Measurements from ENCODE around the gene TMEM156.

DNA sequence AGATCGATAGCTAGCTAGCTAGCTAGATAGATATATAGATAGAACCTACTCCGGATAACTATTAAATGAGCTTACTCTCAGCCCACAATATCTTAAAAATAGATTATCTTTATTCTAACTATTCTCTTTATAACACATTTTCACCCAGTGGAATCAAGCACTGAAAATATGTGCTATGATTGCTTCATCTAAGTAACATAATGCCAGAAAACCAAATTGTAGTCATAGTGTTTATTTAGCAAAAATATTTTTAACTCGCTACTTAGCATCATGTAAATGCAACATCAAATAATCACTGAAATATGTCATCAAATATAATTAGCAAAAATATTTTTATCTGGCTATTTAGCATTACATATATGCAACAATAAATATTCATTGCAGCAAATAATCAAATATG, 1.5 kb downstream of the TMEM156 start:
- TF ChIP-seq, protein P1, sequence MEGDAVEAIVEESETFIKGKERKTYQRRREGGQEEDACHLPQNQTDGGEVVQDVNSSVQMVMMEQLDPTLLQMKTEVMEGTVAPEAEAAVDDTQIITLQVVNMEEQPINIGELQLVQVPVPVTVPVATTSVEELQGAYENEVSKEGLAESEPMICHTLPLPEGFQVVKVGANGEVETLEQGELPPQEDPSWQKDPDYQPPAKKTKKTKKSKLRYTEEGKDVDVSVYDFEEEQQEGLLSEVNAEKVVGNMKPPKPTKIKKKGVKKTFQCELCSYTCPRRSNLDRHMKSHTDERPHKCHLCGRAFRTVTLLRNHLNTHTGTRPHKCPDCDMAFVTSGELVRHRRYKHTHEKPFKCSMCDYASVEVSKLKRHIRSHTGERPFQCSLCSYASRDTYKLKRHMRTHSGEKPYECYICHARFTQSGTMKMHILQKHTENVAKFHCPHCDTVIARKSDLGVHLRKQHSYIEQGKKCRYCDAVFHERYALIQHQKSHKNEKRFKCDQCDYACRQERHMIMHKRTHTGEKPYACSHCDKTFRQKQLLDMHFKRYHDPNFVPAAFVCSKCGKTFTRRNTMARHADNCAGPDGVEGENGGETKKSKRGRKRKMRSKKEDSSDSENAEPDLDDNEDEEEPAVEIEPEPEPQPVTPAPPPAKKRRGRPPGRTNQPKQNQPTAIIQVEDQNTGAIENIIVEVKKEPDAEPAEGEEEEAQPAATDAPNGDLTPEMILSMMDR (IDR thresholded peaks at IDR 0.05; ENCODE audit: low read depth, low read length), result no peak
- TF ChIP-seq EZH2phosphoT487 (IDR thresholded peaks at IDR 0.05; ENCODE audit: low read depth), result no peak
